ENCODE results near the gene ISX. TPM values are rescaled to one million over a fixed set of nuclear protein-coding genes. Genes with fewer than 3 reads are reported as not detected.

The ISX gene
- total RNA-seq, 2 experiments from 2014 or later, result not detected

DNA sequence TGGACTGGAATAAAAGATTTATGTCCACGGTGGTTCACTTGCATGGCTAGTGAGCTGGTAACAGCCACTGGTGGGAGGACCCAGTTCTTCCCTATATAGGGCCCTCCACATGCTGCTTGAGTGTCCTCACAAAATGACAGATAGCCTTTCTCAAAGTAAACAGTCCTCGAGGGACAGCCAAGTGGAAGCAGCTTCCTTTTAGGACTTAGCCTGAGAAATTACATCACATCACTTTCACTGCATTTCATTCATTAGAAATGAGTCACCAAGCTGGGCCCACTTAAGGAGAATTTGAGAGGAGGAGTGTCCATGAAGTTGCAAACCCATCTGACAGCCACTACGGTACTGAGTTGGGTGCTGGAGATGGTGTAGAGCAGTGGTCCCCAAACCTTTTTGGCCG, 7.0 kb downstream of the ISX start:
- no TSS peak for BruUV-seq (replicated peaks)
- Histone ChIP-seq H3K4me3 (ENCODE audit: low read depth, low read length, poor library complexity, severe bottlenecking) (no peak overlapping the region), H3K79me2 (ENCODE audit: insufficient read depth, low read depth, low read length) (no peaks in the 10 kb centered on the region), H3K9me3 (ENCODE audit: low read length) (no peaks in the 10 kb centered on the region), H2AFZ (ENCODE audit: low read length) (no peak overlapping the region), H3K9me2 (ENCODE audit: insufficient read depth, low read length) (no peaks in the 10 kb centered on the region), H3K27ac (ENCODE audit: low read depth, low read length, poor library complexity, severe bottlenecking) (no peak overlapping the region), H4K20me1 (ENCODE audit: insufficient read depth, low read length) (no peaks in the 10 kb centered on the region), H3K4me2 (ENCODE audit: low read length) (no peak overlapping the region), H3K36me3 (ENCODE audit: insufficient read depth, low read length) (no peaks in the 10 kb centered on the region), H3K4me1 (ENCODE audit: insufficient read depth, low read length, poor library complexity, severe bottlenecking) (no peaks in the 10 kb centered on the region)
- ChIA-PET CTCF (ENCODE audit: unreplicated experiment) (no interaction called here), POLR2A (interaction anchor here (0.6 kb wide), 1 partner anchor 149 kb away, joined by 3 read pairs; no protein-coding TSS in a partner anchor)
- no peak for DNase-seq (ENCODE audit: low spot score)
- intact Hi-C loops (cut with micrococcal nuclease; ENCODE audit: unreplicated experiment), result no loop called here
- no peak for TF ChIP-seq EZH2phosphoT487 (IDR thresholded peaks at IDR 0.05; ENCODE audit: borderline replicate concordance, low read depth, low read length)
- TF ChIP-seq, protein P1, sequence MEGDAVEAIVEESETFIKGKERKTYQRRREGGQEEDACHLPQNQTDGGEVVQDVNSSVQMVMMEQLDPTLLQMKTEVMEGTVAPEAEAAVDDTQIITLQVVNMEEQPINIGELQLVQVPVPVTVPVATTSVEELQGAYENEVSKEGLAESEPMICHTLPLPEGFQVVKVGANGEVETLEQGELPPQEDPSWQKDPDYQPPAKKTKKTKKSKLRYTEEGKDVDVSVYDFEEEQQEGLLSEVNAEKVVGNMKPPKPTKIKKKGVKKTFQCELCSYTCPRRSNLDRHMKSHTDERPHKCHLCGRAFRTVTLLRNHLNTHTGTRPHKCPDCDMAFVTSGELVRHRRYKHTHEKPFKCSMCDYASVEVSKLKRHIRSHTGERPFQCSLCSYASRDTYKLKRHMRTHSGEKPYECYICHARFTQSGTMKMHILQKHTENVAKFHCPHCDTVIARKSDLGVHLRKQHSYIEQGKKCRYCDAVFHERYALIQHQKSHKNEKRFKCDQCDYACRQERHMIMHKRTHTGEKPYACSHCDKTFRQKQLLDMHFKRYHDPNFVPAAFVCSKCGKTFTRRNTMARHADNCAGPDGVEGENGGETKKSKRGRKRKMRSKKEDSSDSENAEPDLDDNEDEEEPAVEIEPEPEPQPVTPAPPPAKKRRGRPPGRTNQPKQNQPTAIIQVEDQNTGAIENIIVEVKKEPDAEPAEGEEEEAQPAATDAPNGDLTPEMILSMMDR (conservative IDR thresholded peaks at IDR 0.05; ENCODE audit: low read length), result no peak

DNA sequence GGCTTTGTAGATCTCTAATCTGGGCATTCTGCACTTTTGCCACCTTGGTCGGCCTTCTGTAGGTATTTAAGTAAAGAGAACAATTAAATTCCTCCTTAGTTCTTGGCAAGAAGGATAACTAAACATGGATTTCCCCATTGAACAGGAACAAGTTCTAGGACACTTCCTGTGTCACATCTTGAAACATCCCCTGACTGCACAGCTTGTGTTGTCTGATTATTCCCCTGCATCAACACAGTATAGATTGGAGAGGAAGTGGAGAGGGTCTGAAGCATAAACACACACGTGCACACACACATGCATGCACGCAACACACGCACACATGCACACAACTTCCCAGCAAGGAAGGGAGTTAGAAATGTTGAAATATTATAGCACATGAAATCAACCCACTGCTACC, 8.6 kb downstream of the ISX start:
- H3K27ac ChIP-seq (ENCODE audit: low read depth, low read length, poor library complexity, severe bottlenecking), result no peak overlapping the region
- intact Hi-C loops (cut with micrococcal nuclease; ENCODE audit: unreplicated experiment), result no loop called here
- H3K4me1 ChIP-seq (ENCODE audit: insufficient read depth, low read length, poor library complexity, severe bottlenecking), result no peaks in the 10 kb centered on the region
- TF ChIP-seq EZH2phosphoT487 (IDR thresholded peaks at IDR 0.05; ENCODE audit: borderline replicate concordance, low read depth, low read length), result no peak
- TF ChIP-seq, protein P1 (conservative IDR thresholded peaks at IDR 0.05; ENCODE audit: low read length), result no peak
- no peaks in the 10 kb centered on the region for H4K20me1 ChIP-seq (ENCODE audit: insufficient read depth, low read length)
- no peak overlapping the region for H3K4me2 ChIP-seq (ENCODE audit: low read length)
- POLR2A ChIA-PET, result no interaction called here
- peak overlapping the region; percentile 21; the same call in 1 of the 2 replicates for H2AFZ ChIP-seq (ENCODE audit: low read length)
- no peaks in the 10 kb centered on the region for H3K79me2 ChIP-seq (ENCODE audit: insufficient read depth, low read depth, low read length)
- H3K9me3 ChIP-seq (ENCODE audit: low read length), result no peaks in the 10 kb centered on the region
- no peak overlapping the region for H3K4me3 ChIP-seq (ENCODE audit: low read depth, low read length, poor library complexity, severe bottlenecking)
- DNase-seq (ENCODE audit: low spot score), result no peak
- H3K9me2 ChIP-seq (ENCODE audit: insufficient read depth, low read length), result no peaks in the 10 kb centered on the region
- no peaks in the 10 kb centered on the region for H3K36me3 ChIP-seq (ENCODE audit: insufficient read depth, low read length)
- no TSS peak for BruUV-seq (replicated peaks)
- CTCF ChIA-PET (ENCODE audit: unreplicated experiment), result no interaction called here

DNA sequence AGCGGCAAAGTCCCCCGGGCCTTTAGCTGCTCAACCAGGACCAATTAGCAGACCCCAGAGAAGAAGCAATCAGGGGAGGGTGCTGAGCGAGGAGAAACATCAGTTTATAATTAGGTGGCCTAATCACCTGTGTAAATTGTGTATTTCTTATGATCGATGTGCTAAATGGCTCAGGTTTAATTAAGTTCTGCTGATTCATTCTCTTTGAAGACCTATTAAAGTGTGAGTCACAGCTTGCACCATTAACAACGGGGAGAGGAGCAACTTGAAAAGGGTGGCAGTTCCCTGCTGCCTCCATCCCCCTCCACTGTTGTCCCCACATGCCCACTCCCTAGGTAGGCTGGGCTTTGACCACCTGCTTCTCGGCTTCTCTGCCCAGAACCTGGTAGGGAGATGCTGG, 10.7 kb downstream of the ISX start:
- H3K4me3 ChIP-seq (ENCODE audit: low read depth, low read length, poor library complexity, severe bottlenecking), result no peak overlapping the region
- intact Hi-C loops (cut with micrococcal nuclease; ENCODE audit: unreplicated experiment), result no loop called here
- POLR2A ChIA-PET, result no interaction called here
- H3K79me2 ChIP-seq (ENCODE audit: insufficient read depth, low read depth, low read length), result no peaks in the 10 kb centered on the region
- no peaks in the 10 kb centered on the region for H3K9me3 ChIP-seq (ENCODE audit: low read length)
- no peak overlapping the region for H3K4me2 ChIP-seq (ENCODE audit: low read length)
- no peak for DNase-seq (ENCODE audit: low spot score)
- no peaks in the 10 kb centered on the region for H4K20me1 ChIP-seq (ENCODE audit: insufficient read depth, low read length)
- H3K4me1 ChIP-seq (ENCODE audit: insufficient read depth, low read length, poor library complexity, severe bottlenecking), result no peaks in the 10 kb centered on the region
- BruUV-seq (replicated peaks), result no TSS peak
- TF ChIP-seq, protein P1 (conservative IDR thresholded peaks at IDR 0.05; ENCODE audit: low read length), result no peak
- TF ChIP-seq EZH2phosphoT487 (IDR thresholded peaks at IDR 0.05; ENCODE audit: borderline replicate concordance, low read depth, low read length), result no peak
- no peaks in the 10 kb centered on the region for H3K9me2 ChIP-seq (ENCODE audit: insufficient read depth, low read length)
- no peaks in the 10 kb centered on the region for H3K36me3 ChIP-seq (ENCODE audit: insufficient read depth, low read length)
- no peak overlapping the region for H2AFZ ChIP-seq (ENCODE audit: low read length)
- H3K27ac ChIP-seq (ENCODE audit: low read depth, low read length, poor library complexity, severe bottlenecking), result no peak overlapping the region
- CTCF ChIA-PET (ENCODE audit: unreplicated experiment), result no interaction called here

All from OCI-LY7 (cell line).